ENCODE results near the gene SLC66A3. TPM values are rescaled to one million over a fixed set of nuclear protein-coding genes. Genes with fewer than 3 reads are reported as not detected.

Gene SLC66A3
- total RNA-seq, 1 experiment from 2014 or later: 12.5 TPM

GRCh38 chr2:11127761-11128160 is 27.5 kb upstream of the SLC66A3 start:
- no peak overlapping the region for H3K4me3 Mint-ChIP-seq
- ATAC-seq: no peak
- TF ChIP-seq ELF4 (CRISPR knock-in tag; IDR thresholded peaks at IDR 0.05; ENCODE audit: low read depth) (no peak), FOXP4 (CRISPR knock-in tag; IDR thresholded peaks at IDR 0.05) (no peak), USF2 (CRISPR knock-in tag; IDR thresholded peaks at IDR 0.05) (no peak), RORB (CRISPR knock-in tag; IDR thresholded peaks at IDR 0.05) (no peak), NFYB (CRISPR knock-in tag; conservative IDR thresholded peaks at IDR 0.05; ENCODE audit: low read depth) (no peak), IRF2 (CRISPR knock-in tag; IDR thresholded peaks at IDR 0.05; ENCODE audit: borderline replicate concordance, low read depth) (no peak), ZNF263 (CRISPR knock-in tag; IDR thresholded peaks at IDR 0.05; ENCODE audit: low read depth) (no peak), E2F1 (CRISPR knock-in tag; IDR thresholded peaks at IDR 0.05) (no peak), ZNF281 (CRISPR knock-in tag; IDR thresholded peaks at IDR 0.05) (no peak)
- TF ChIP-seq, protein P1, sequence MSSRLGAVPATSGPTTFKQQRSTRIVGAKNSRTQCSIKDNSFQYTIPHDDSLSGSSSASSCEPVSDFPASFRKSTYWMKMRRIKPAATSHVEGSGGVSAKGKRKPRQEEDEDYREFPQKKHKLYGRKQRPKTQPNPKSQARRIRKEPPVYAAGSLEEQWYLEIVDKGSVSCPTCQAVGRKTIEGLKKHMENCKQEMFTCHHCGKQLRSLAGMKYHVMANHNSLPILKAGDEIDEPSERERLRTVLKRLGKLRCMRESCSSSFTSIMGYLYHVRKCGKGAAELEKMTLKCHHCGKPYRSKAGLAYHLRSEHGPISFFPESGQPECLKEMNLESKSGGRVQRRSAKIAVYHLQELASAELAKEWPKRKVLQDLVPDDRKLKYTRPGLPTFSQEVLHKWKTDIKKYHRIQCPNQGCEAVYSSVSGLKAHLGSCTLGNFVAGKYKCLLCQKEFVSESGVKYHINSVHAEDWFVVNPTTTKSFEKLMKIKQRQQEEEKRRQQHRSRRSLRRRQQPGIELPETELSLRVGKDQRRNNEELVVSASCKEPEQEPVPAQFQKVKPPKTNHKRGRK (CRISPR knock-in tag; IDR thresholded peaks at IDR 0.05; ENCODE audit: borderline replicate concordance): no peak
- TF ChIP-seq, protein P2, sequence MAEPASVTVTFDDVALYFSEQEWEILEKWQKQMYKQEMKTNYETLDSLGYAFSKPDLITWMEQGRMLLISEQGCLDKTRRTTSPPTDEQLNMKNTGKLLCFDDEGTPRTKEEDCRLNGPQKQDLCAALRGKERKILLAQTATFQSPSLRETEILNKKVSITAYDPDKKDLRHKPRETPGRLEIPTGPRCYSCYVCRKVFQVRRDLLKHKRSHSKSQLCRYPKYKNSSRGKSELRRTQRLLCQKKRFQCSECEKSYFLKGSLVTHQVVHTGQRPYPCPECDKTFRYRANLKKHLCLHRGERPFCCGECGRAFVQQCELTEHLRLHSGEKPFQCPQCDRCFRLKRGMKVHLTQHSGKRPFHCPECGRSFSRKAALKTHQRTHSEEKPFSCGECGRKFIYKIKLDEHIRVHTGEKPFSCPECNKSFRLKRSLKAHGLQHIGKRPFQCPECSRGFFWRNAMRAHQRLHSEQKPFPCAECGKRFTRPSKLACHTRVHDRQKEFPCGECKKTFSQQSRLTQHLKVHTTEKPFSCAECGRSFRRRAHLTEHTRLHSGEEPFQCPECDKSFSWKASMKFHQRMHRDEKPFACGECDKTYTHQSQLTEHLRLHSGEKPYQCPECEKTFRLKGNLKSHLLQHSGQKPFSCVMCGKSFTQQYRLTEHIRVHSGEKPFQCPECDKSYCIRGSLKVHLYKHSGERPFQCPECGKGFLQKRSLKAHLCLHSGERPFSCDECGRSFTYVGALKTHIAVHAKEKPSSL (CRISPR knock-in tag; conservative IDR thresholded peaks at IDR 0.05): no peak
- no peaks in the 10 kb centered on the region for H3K36me3 Mint-ChIP-seq
- H3K9me3 Mint-ChIP-seq: no peaks in the 10 kb centered on the region
- CTCF ChIA-PET: no interaction called here
- H3K27me3 Mint-ChIP-seq (ENCODE audit: low read depth): peaks cover 6% of the 10 kb centered on the region; the same call in 1 of the 2 replicates
- no peak overlapping the region for H3K27ac Mint-ChIP-seq
- POLR2A ChIA-PET: no interaction called here
- peaks cover 8% of the 10 kb centered on the region for H3K4me1 Mint-ChIP-seq
- DNase-seq (ENCODE audit: low spot score): no peak

DNA sequence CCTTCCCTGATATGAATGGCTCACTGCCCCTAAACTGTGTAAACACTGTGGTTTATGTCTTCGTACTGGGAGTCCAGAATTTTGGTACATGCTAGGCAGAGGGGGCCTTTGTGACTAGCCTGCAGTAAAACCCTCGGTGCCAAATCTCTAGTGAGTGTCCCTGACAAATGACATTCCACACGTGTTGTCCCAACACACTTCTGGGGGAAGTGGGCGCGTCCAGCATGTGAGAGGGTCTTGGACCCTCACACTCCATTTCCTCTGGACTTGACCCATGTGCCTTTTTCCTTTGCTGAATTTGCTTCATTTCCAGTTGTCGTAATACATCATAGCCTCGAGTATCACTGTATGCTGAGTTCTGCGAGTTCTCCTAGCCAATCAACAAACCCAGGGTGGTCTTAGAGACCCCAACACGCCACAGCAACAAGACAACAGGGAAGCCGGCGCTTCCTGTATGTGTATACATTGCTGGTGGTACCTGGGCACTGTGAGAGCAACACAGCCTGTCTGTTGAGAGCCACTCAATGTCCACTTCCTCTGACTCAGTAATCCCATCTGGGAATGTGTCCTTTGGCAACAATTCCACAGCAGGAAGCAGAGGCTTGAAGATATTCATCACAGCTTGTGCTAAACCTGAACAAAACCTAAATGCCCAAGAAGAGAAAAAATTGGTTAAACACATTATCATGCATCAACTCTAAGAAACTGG is 26.9 kb upstream of the SLC66A3 start:
- H3K4me3 Mint-ChIP-seq: no peak overlapping the region
- POLR2A ChIA-PET: no interaction called here
- H3K36me3 Mint-ChIP-seq: no peaks in the 10 kb centered on the region
- DNase-seq (ENCODE audit: low spot score) (no peak), ATAC-seq (no peak)
- H3K9me3 Mint-ChIP-seq: no peaks in the 10 kb centered on the region
- H3K27me3 Mint-ChIP-seq (ENCODE audit: low read depth): peaks cover 6% of the 10 kb centered on the region; the same call in 1 of the 2 replicates
- H3K4me1 Mint-ChIP-seq: peaks cover 11% of the 10 kb centered on the region
- H3K27ac Mint-ChIP-seq: no peak overlapping the region; the same call in 1 of the 2 replicates
- CTCF ChIA-PET: interaction anchor here (1.7 to 7.1 kb wide), 4 partner anchors 8 to 296 kb away, joined by 5 to 231 read pairs (median 6); no protein-coding TSS in a partner anchor
- TF ChIP-seq NFE2L1 (CRISPR knock-in tag; IDR thresholded peaks at IDR 0.05) (no peak), USF2 (CRISPR knock-in tag; IDR thresholded peaks at IDR 0.05) (no peak), ZBTB43 (CRISPR knock-in tag; IDR thresholded peaks at IDR 0.05) (no peak), ZNF671 (CRISPR knock-in tag; IDR thresholded peaks at IDR 0.05) (no peak), AR (CRISPR knock-in tag; IDR thresholded peaks at IDR 0.05) (no peak), ZNF396 (CRISPR knock-in tag; IDR thresholded peaks at IDR 0.05; ENCODE audit: borderline replicate concordance) (no peak)
